Stimulated activated CD4-positive, alpha-beta T cell treated with anti-CD3 and anti-CD28 coated beads, Interleukin-12 subunit alpha, Interleukin-12 subunit beta, amount 100 ng/mL, for 24 hours (primary cell): ENCODE results near the gene HACD4.
"Not testable (repeated sequence)": the region's sequence is repeated elsewhere in the genome, so short reads cannot be mapped to it uniquely, and the experiment has no call there.

Source experiments
- DNase-seq, 2 experiments: peaks; one replicate each; pipeline ENCODE4 v3.0.0-alpha.2; 2020; ENCODE audit warnings: low read depth in 2 of 2

Gene HACD4

DNA sequence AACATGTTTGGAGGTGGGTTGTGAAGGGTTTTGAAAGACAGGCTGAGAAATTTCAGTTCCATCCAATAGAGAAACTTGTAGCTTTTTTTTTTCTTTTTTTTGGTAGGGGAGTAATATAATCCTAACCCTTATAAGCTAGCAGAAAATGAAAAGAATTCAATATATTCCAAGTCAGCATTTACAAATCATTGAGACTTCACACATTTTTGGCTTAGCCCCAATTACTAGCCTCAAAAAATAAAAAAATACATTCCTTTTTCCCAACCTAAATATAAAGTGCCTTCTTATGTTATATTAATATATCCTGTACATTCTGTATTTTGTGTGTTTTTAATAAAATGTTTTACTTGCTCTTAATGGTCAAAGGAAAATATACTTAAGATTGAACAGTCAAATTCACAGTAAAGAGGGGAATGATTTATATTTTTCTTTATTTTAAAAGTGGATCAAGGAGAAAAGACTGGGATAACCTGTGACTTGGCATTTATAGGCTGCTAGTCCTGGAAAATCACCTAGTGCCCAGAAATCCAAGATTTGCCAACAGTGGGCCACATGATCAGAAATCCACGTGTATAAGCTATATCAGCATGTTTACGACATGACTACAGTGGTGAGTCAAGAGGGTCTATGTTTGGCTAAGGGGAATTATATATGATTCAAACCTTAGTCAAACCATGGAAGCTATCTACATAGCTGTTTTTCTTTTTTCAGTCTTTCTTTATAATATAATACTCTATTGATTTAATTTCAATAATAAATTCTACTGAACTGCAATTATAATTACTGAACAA is 14.5 kb downstream of the HACD4 start:
- DNase-seq = no peak

DNA sequence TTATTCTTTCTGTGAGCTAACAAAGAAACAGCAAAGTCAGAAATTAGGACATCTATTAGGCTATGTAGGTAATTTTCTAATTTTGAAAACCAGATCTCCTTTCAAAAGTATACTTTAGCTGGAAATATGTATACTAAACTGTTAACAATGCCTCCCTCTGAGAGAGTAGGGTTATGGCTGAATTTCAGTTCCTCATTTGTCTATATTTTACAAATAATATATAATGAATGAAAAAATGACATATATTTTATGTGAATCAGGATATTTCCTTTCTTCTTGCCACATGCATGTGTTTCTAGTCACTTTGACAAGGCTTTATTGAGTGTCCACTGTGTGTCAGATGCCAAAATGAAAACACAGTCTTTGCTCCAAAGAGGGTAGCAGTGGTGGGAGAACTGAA is 15.4 kb downstream of the HACD4 start:
- no peak for DNase-seq

DNA sequence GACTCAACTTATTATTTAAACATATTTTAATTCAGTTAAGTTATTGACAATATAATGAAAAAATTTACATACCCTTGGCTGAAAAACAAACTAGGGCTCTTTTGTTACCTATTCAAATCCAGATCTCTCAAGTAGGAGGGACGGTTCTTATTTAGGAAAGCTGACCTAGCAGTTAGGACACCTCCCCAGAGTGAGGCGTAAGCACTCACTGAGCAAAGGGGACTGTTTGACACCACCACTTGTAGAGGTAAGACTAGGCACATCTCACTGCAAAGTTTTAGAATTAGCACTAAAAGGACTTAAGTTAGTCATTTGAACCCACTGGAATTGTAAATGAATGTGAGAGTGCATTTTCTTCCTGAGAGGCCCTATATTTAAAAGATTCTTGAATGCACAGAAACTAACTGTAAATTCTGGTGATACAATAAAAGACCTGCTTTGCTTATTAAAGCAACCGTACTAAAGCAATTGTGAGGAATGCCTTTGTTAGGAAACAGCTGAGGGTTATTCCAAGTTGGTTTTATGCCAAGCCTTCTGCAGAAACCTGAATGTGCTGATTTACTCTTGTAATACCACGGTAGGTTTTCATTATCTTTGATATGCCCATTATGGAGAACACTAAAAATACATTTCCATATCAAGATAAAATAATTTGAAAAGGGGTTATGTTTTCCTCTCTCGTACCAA is 16.2 kb downstream of the HACD4 start:
- DNase-seq = no peak

DNA sequence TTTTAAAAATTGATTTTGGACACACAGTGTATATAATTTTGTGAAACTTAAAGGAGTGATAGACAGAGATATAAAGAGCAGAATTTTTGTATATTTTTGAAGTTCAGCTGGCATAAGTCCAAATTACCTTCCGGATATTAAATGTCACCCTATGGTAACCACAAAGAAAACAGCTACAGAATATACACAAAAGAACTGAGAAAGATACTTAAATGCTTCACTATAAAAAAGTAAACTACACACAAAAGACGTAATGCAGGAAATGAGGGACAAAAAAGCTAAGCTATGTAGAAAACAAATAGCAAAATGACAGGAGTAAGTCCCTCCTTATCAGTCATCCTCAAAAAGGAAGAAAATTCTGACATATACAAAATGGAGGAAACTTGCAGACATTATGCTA is 29.4 kb downstream of the HACD4 start:
- no peak for DNase-seq

DNA sequence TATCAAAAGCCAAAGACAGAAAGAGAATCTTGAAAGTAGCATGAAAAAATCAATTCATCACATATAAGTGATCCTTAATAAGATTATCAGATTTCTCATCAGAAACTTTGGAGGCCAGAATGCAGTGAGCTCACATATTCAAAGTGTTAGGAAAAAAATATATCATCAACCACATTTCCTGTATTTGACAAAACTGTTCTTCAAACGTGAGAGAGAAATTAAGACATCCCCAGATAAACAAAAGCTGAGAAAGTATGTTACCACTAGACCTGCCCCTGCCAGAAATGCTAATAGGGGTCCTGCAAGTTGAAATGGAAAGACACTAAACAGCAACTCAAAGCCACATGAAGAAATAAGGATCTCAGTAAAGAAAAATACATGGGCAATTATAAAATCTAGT is 29.9 kb downstream of the HACD4 start:
- DNase-seq = no peak

DNA sequence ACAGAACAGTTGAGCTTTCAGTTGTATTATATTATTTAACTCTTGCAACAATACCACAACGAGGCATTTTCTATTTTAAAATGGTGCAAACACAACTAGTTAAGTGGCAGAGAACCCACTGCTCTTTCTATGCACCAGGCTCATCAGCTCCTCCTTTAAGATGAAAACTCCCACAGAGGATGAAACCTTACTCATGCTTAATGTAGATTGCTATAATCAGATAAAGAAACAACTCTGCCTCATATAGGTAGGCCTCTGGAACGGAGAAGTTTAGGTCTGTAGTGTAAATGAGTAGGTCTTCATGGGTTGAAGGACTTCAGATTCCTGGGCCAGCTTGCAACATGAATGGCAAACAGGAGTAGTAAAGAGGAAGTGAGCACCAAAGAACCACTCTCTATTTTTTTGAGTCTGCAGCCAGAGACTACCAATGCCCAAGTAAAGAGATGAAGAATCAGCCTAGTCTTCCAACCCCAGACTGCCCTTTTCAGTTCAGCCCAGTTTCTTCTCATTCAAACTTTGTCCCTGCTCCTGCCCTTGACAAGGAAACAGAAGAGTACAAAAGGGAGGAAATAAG is 33.9 kb downstream of the HACD4 start:
- DNase-seq = no peak

DNA sequence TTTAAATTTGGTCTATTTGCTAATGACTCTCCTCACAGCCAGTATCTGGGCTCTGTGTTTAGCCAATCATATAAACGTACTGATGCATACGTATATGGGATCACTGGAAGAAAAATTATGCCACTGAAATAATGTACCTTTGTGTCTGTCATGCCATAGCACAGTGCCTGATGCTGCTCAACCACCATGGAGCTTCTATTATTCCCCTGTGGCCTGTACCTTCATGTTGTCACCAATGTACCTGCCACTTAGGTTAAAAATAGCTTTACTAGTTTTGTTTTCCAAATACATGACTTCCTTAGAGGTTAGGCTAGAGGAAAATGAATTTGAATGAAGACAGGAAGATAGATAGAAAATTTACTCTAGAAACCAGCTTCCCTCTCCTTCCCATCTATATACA is 34.6 kb downstream of the HACD4 start:
- DNase-seq = no peak

DNA sequence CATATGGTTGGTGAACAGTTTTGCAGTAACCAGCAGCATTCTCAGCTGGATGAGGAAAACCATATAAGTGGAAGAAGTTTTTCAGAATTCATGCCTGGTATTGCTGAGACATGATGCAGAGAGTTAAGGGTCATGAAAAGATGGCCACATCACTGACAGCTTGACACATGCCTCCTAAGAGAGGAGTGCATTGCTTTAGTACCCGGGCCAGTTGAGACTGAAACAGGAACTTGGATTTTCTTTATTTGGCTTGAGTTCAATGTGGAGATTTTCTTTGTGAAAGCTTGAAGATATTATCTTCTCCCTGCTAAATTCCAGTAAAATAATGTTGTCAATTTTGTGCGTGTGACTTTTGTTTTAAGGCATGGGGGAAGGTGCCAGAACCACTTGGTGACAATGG is 35.8 kb downstream of the HACD4 start:
- no peak for DNase-seq

DNA sequence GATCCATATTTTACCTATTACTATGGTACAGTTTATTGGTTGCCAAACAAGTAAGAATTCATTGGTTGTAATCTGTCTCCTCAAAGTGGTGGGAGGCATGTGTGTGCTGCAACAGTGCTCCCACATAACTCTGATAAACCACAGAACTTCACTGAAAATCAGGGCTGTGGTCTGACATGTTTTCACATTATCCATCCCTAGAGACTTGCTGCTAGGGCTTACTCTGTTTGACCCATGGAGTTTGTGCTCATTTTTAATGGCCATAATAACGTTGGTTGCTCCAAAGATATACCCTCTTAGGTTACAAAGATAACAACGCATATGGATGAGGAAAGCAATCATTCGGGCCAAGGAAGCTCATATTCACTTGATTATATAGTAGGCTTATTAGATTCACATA is 37.0 kb downstream of the HACD4 start:
- DNase-seq = no peak

DNA sequence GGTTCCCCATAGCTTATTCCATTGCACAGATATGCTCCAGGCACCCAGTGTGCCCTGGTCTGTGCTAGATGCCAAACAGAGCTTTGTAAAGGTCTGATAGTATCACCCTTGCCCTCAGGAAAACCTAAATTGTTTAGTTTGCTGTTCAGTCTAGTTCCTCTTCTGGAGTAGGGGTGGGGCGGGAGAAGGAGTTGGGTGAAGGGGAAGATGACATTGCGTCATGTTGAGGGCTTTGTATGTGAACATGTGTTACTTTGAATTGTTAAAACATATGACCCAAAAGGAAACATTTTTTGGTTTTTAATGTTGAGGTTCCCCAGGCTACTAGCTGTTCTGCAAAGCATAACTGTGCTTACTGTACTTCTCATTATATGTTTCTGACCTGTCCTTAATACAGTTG is 40.6 kb downstream of the HACD4 start:
- DNase-seq = no peak

DNA sequence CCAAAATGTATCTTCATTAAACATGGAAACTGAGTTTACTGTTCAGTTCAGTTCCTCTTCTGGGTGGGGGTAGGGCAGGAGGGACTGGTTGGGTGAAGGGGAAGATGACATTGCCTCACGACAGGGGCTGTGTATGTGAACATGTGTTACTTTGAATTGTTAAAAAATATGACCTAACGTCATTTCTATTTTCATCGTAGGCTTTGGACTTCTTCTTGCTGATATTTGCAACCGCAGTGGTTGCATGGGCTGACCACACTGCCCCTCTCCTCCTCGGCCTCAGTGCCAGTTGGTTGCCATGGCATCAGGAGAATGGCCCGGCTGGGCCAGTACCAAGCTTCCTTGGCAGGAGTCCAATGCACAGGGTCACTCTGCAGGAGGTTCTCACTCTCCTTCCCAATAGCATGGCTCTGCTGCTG is 41.5 kb downstream of the HACD4 start:
- no peak for DNase-seq

DNA sequence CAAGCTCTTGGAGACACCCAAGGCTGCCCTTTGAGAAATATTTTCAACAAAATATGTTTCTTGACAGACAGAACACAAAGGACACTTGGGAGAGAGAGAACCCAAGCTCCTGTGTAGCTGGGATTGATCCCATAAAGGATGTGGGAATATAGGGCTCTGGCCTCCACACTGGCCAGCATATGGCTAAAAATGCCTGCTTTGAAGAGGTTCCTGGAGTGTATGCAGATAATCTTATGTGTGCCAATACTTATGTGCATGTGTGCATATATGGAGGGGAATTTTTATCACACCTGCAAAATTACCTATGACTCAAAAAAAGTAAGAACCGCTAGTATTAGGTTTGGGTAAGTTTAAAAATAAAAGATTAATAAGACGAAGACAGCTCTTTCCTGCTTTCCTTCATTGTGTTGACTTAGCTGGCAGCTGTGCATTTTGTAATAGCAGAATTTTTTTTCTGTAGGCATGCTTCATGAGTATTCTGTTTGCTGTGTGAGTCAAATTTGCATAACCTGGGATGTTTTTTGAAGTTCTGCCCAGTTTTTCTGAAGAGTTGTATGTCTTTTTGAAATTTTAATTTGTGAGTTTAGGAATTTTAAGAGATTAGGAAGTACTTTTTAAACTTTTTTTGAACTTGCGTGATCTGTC is 42.6 kb downstream of the HACD4 start:
- DNase-seq = no peak

DNA sequence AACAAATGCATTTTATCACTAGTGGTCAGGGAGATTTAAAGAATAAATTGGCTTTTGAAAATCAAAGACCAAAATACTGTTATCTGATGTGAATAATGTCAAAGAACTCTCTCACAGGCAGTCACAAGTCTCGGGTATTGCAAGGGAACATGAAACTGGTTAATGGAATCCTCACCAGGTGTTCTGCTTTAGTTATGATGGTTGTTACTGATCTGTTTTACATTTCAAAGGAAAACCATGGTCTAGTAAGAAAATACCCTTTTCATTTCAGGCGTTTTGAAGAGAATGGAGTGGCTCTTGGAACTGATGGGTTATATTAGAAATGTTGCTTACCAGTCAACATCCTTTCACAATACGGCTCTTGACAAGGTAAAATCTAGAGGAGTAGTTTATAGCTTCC is 43.4 kb downstream of the HACD4 start:
- no peak for DNase-seq

DNA sequence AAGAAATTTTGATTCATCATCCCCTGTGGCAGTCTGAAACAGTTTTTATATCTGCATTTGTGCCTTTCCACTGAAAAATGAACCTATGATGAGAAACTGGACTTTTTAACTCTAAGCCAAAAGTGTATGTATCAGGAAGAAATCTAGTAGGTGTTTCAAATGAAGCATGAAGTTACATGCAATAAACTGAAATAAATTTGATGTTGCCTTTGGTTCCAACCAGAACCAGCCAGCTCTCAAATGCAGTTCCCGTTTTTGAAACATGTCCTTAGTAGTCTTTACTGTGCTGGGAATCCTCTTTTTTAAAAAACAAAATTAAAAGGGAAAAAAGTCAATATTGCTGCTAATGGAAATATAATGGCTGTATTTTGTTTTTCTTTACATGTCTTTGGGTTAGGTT is 43.9 kb downstream of the HACD4 start:
- no peak for DNase-seq

DNA sequence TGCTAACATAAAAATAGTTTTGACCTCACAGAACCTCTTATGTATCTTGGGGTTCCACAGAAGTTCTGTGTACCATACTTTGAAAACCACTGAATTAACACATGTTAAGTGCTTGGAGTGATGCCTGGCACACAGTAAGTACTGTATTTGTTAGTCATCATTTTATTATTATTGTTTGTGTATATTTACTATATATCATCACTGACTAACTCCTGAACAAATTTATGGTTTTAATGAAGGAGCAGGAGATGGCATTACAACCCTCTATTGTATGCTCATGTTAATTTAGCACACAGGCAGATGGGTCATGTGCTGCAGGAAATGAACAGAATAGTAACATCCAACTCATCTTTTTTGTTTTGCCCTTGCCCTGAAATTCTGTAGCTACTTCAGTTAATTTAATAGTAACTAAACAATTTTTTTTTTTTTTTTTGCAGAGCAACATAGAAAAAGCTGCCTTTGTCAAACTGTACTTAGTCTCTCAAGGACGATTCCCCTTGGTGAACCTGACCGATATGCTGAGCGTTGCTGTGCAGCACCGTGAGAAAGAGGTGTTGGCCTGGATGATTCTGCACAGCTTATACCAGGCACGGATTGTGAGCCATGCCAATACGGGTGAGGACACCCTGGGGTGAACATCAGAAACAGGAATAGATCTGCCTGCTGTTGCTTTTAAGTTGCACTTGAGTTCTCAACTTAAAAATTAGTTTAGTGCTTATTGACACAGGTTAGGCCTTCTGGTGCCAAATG is 45.4 kb downstream of the HACD4 start:
- no peak for DNase-seq

DNA sequence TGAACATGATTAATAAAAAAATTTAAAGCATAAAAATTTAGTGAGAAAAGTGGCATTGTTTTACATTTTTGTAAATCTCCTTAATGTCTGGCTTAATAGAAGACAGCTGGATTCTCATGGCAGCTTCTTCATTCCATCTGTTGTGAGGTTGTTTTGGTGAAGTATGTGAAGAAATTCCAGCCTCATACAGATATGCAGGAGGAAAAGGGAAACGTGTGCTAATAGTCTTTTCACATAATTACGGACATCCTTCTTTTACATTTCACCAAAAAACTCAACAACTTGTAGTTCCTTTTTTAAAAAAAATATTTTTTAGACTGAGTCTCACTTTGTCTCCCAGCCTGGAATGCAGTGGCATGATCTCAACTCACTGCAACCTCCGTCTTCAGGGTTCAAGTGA is 46.9 kb downstream of the HACD4 start:
- DNase-seq = no peak

DNA sequence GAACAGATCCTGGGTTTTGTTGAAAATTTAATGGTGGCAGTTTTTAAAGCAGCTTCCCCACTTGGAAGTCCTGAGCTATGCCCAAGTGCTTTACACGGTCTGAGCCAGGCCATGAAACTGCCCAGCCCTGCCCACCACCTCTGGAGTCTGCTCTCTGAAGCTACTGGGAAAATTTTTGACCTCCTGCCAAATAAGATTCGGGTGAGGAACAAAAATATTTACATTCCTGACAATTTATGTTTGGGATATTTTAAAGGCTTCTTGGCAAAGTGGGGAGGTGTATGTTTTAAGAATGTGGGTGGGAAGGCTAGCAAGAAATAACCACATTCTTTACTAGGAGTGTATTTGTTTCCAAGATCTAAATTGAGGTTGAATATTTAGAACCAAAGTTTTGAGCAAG is 50.0 kb downstream of the HACD4 start:
- no peak for DNase-seq

DNA sequence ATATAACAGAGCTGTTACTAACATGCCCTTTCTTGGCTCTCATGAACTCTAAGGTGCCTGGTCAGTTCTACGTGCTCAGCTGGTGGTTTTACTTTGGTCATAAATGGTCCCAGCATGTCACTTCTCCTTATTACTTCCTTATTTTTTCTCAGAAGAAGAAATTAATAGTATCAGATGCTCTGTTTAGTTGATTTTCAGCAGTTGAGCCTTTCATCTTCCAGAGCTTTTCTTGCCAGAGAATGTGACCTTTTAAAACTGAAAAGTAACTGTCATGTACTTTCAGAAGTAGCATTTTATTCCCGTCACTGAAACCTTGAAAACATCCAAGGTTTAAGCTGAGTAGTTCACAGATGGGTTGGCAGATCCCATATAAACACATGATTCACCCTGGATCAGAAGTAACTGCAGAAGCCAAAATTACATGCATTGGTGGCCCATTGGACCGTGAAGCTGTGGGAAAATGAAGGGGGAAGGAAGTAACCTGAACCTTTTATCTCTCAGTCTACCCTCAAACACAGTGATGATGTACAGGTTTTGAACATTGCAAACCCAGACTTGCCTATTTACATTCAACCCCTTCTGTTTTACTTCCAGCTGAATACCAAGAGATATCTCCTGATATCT is 50.5 kb downstream of the HACD4 start:
- DNase-seq = no peak

DNA sequence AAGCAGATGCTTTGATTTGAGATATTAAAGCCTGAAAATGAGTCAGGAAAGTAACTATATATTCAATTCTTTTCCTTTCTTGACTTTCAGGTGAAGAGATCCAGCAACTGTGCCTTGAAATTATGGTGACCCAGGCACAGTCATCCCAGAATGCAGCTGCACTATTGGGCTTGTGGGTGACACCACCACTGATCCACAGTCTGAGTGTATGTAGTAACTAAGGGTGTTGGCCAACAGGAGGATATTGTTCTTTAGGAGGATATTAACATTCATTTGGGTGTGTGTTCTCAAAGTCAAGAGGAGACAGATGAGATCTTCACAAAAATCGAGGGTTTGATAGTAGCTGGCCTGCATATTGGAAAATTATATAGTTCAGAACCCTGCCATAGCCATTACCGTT is 53.2 kb downstream of the HACD4 start:
- DNase-seq = no peak

DNA sequence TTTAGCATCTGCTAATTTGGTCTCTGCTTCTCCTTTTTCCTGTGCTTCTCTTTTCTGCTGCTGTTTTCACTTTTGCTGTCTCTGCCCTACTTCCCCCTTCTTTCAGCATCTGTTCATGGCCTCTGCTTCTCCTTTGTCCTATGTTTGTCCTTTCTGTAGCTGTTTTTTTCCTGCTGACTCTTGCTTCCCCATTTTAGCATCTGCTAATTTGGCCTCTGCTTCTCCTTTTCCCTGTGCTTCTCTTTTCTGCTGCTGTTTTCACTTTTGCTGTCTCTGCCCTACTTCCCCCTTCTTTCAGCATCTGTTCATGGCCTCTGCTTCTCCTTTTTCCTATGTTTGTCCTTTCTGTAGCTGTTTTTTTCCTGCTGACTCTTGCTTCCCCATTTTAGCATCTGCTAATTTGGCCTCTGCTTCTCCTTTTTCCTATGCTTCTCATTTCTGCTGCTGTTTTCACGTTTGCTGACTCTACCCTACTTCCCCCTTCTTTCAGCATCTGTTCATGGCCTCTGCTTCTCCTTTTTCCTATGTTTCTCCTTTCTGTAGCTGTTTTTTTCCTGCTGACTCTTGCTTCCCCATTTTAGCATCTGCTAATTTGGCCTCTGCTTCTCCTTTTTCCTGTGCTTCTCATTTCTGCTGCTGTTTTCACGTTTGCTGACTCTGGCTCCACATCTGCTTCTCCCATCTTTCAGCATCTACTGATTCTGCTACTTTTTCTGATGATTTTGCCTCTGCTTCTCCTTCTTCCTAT is 57.1 kb downstream of the HACD4 start:
- not testable (repeated sequence) for DNase-seq
